Panc1 (cell line): ENCODE data around the gene NOSTRIN.

Experiments used
- CTCF ChIP-seq: fragments of 450-650 bp; IDR thresholded peaks from 2 replicates; pipeline ENCODE4 v1.5.1; 2017; ENCODE audit warnings: mild to moderate bottlenecking
- POLR2AphosphoS5 ChIP-seq: IDR thresholded peaks from 2 replicates; pipeline ENCODE4 v1.6.1; 2012; ENCODE audit warnings: mild to moderate bottlenecking, low read depth, low read length, moderate library complexity
- REST ChIP-seq, 2 experiments: IDR thresholded peaks; 2 replicates each; pipeline ENCODE4 v1.6.1; 2011 to 2012; ENCODE audit warnings: low read depth in 2 of 2, control low read depth in 1 of 2, low read length in 1 of 2, mild to moderate bottlenecking in 1 of 2, moderate library complexity in 1 of 2; ENCODE audit not compliant: insufficient read depth in 1 of 2
- SIN3A ChIP-seq: IDR thresholded peaks from 2 replicates; pipeline ENCODE4 v1.6.1; 2012; ENCODE audit warnings: low read depth, mild to moderate bottlenecking, low read length, moderate library complexity, borderline replicate concordance; ENCODE audit not compliant: insufficient read depth
- TCF7L2 ChIP-seq: IDR thresholded peaks from 2 replicates; pipeline ENCODE4 v1.6.1; 2011; ENCODE audit warnings: mild to moderate bottlenecking, low read depth, low read length, inconsistent platforms

- no peak for TF ChIP-seq CTCF
- no peak for TF ChIP-seq POLR2AphosphoS5
- no peak for TF ChIP-seq SIN3A
- no peak for TF ChIP-seq TCF7L2
- TF ChIP-seq REST (IDR thresholded peaks at IDR 0.05; ENCODE audit: insufficient read depth in 1 of 2, low read depth in 2 of 2, low read length in 1 of 2), result no peak
Measured at GRCh38 chr2:168903888-168904287, 101.5 kb downstream of the NOSTRIN start.
